ENCODE data around the gene LSM4. TPM values are rescaled to one million over a fixed set of nuclear protein-coding genes. Genes with fewer than 3 reads are reported as not detected.
"Not testable (repeated sequence)": the region's sequence is repeated elsewhere in the genome, so short reads cannot be mapped to it uniquely, and the experiment has no call there.

The LSM4 gene
- total and polyA plus RNA-seq, 10 donors = 55.8 to 192 (median 80.2) TPM

GRCh38 chr19:18330868-18331267 is 8.0 kb upstream of the LSM4 start:
- Histone ChIP-seq H3K4me1 (peaks cover 7 to 19% (median 15%) of the 10 kb centered on the region in 6 donors), H3K27ac (no peak overlapping the region), H3K36me3 (no peaks in the 10 kb centered on the region), H3K27me3 (replicated peaks in 1 of 7) (no peaks in the 10 kb centered on the region), H3K4me3 (no peak overlapping the region), H3K9me3 (no peaks in the 10 kb centered on the region)
- TF ChIP-seq POLR2AphosphoS5 (IDR thresholded peaks at IDR 0.05) = no peak
- no peak for TF ChIP-seq POLR2A (IDR thresholded peaks at IDR 0.05)
- TF ChIP-seq CTCF (IDR thresholded peaks at IDR 0.05 in 8 of 11, conservative IDR thresholded peaks at IDR 0.05 in 3 of 11) = no peak
- intact Hi-C loops (cut with DNase I; ENCODE audit: low total_unique reads) = no loop called here
- WGBS, 5 donors = 83 to 94% (median 93%) methylated on average over 9 of the region's 9 CpGs
- no peak for DNase-seq

GRCh38 chr19:18329035-18329376 is 6.1 kb upstream of the LSM4 start:
- Histone ChIP-seq H3K4me3 (peak overlapping the region in 3 of 8 donors; percentile 22 to 57 (median 35)), H3K9me3 (no peaks in the 10 kb centered on the region), H3K27ac (peak overlapping the region in 7 of 8 donors; percentile 28 to 74 (median 59)), H3K4me1 (peaks cover 7 to 24% (median 19%) of the 10 kb centered on the region in 6 donors), H3K27me3 (replicated peaks in 1 of 7) (no peaks in the 10 kb centered on the region), H3K36me3 (no peaks in the 10 kb centered on the region)
- WGBS, 5 donors = 71 to 90% (median 81%) methylated on average over 6 of the region's 6 CpGs
- TF ChIP-seq POLR2A (IDR thresholded peaks at IDR 0.05) = no peak
- no peak for TF ChIP-seq CTCF (IDR thresholded peaks at IDR 0.05 in 8 of 11, conservative IDR thresholded peaks at IDR 0.05 in 3 of 11)
- TF ChIP-seq POLR2AphosphoS5 (IDR thresholded peaks at IDR 0.05) = no peak
- intact Hi-C loops (cut with DNase I; ENCODE audit: low total_unique reads) = loop anchor here (2.0 to 5.0 kb wide), 2 partner anchors 50 to 122 kb away; no protein-coding TSS in a partner anchor
- DNase-seq = no peak

GRCh38 chr19:18328340-18329034 is 5.6 kb upstream of the LSM4 start:
- H3K4me1 ChIP-seq = peaks cover 13 to 30% (median 24%) of the 10 kb centered on the region in 6 donors
- peak overlapping the region in 5 of 8 donors; percentile 14 to 57 (median 22) for H3K4me3 ChIP-seq
- intact Hi-C loops (cut with DNase I; ENCODE audit: low total_unique reads) = loop anchor here (2.0 to 5.0 kb wide), 2 partner anchors 50 to 121 kb away; no protein-coding TSS in a partner anchor
- peak; percentile 88 for DNase-seq
- no peaks in the 10 kb centered on the region for H3K36me3 ChIP-seq
- H3K27ac ChIP-seq = peak overlapping the region in 7 of 8 donors; percentile 28 to 74 (median 59)
- WGBS, 5 donors = 1 to 2% (median 1%) methylated on average over 9 of the region's 9 CpGs
- TF ChIP-seq POLR2AphosphoS5 (IDR thresholded peaks at IDR 0.05) (peak in 1 of 3 donors; percentile 87), POLR2A (IDR thresholded peaks at IDR 0.05) (no peak), CTCF (IDR thresholded peaks at IDR 0.05 in 8 of 11, conservative IDR thresholded peaks at IDR 0.05 in 3 of 11) (peak; percentile 91 to 99 (median 97))
- no peaks in the 10 kb centered on the region for H3K9me3 ChIP-seq
- H3K27me3 ChIP-seq (replicated peaks in 1 of 7) = no peaks in the 10 kb centered on the region

- Histone ChIP-seq H3K9me3 (no peaks in the 10 kb centered on the region), H3K27ac (no peak overlapping the region), H3K36me3 (no peaks in the 10 kb centered on the region), H3K4me1 (peaks cover 22 to 44% (median 39%) of the 10 kb centered on the region in 6 donors), H3K4me3 (no peak overlapping the region), H3K27me3 (replicated peaks in 1 of 7) (no peaks in the 10 kb centered on the region)
- no peak for DNase-seq
- intact Hi-C loops (cut with DNase I; ENCODE audit: low total_unique reads) = loop anchor here (5.0 kb wide), 1 partner anchor 119 kb away; no protein-coding TSS in a partner anchor
- TF ChIP-seq POLR2A (IDR thresholded peaks at IDR 0.05) = no peak
- TF ChIP-seq POLR2AphosphoS5 (IDR thresholded peaks at IDR 0.05) = no peak
- TF ChIP-seq CTCF (IDR thresholded peaks at IDR 0.05 in 8 of 11, conservative IDR thresholded peaks at IDR 0.05 in 3 of 11) = no peak
- 89 to 100% (median 93%) methylated on average over 4 to 5 of the region's 5 CpGs for WGBS, 5 donors
Observed at GRCh38 chr19:18326772-18327171, 3.9 kb upstream of the LSM4 start.

GRCh38 chr19:18324373-18324731 is 1.5 kb upstream of the LSM4 start:
- intact Hi-C loops (cut with DNase I; ENCODE audit: low total_unique reads); DNase-seq; H3K4me3 ChIP-seq; H3K9me3 ChIP-seq; H3K36me3 ChIP-seq; H3K27me3 ChIP-seq (replicated peaks in 1 of 7): not testable (repeated sequence)
- peaks cover 47 to 66% (median 61%) of the 10 kb centered on the region in 6 donors for H3K4me1 ChIP-seq
- WGBS, 5 donors = 55 to 71% (median 64%) methylated on average over 6 of the region's 6 CpGs
- H3K27ac ChIP-seq = peak overlapping the region in 7 of 8 donors; percentile 88 to 96 (median 94)
